AG09319 (cell line): Measurements from ENCODE around the gene CCDC88B.

Experiments used
- DNase-seq: peaks from one replicate; pipeline ENCODE4 v3.0.0-alpha.2; 2010; ENCODE audit warnings: low read depth; ENCODE audit errors: extremely low read depth
- TF ChIP-seq, protein P1 (sequence below): IDR thresholded peaks from 2 replicates; pipeline ENCODE4 v1.5.1; 2011; ENCODE audit warnings: low read depth, mild to moderate bottlenecking, inconsistent platforms, low read length, moderate library complexity

The CCDC88B gene

GRCh38 chr11:64347193-64347867 lies 7.3 kb downstream of the CCDC88B start:
- TF ChIP-seq, protein P1, sequence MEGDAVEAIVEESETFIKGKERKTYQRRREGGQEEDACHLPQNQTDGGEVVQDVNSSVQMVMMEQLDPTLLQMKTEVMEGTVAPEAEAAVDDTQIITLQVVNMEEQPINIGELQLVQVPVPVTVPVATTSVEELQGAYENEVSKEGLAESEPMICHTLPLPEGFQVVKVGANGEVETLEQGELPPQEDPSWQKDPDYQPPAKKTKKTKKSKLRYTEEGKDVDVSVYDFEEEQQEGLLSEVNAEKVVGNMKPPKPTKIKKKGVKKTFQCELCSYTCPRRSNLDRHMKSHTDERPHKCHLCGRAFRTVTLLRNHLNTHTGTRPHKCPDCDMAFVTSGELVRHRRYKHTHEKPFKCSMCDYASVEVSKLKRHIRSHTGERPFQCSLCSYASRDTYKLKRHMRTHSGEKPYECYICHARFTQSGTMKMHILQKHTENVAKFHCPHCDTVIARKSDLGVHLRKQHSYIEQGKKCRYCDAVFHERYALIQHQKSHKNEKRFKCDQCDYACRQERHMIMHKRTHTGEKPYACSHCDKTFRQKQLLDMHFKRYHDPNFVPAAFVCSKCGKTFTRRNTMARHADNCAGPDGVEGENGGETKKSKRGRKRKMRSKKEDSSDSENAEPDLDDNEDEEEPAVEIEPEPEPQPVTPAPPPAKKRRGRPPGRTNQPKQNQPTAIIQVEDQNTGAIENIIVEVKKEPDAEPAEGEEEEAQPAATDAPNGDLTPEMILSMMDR, result no peak
- no peak for DNase-seq

DNA sequence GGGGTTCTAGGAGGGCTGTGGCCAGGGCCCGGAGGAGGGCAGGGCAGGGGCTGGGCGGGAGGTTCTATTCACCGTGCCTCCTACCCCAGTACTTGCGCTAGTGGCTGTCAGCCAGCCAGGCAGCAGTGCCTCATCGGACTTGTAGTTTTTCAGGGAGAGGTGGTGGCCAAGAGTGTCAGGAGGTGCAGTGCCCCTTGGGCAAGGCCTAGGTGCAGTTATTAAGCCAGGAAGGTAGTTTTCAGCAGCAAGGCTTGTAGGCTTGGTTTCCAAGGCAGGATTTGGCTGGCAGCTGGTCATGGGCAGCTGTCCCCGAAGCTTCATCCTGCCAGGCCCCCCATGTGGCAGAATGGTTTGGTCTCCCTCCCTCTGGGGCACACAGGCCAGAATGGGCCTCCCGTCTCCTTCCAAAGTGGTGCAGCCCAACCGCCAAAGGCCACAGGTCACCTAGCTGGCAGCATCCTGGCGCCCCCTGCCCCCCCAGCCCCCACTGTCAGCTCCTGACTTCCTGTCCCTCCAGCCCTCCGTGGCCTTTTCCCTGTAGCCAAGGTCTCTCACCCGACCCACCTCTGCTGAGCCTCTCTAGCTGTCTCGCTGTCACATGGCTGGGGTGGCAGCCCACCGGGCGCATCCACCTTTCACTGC lies 8.5 kb downstream of the CCDC88B start:
- no peak for DNase-seq
- TF ChIP-seq, protein P1, result no peak

DNA sequence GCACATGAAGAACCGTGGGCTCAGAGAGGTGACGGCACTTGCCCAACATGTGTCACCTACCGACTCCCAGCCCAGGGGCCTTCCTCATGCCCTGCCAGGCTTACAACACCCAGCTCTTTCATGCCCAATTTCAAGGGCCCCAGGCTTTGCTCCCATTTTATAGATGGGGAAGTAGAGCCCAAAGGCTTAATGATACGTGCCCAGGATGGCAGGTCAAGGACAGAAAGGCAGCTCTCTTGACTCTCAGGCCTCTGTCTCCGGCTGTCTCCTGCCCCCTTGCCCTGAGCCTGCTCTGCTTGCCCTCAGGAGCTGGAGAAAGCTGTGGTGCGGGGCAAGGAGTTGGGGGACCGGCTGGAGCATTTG lies 9.0 kb downstream of the CCDC88B start:
- DNase-seq, result no peak
- TF ChIP-seq, protein P1, result no peak

DNA sequence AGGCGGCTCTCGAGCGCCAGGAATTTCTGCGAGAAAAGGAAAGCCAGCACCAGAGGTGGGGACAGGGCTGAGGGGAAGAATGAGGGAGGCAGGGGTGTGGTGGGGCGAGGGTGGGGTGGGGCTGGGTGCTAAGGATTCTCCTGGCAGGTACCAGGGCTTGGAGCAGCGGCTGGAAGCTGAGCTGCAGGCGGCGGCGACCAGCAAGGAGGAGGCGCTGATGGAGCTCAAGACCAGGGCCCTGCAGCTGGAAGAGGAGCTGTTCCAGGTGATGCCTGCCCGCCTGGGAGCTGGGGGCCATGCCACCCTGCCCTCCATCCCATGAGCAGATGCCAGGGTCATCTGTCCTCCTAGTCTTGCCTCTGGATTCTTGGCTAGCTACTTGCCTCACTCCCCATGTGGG lies 9.4 kb downstream of the CCDC88B start:
- TF ChIP-seq, protein P1, result no peak

DNA sequence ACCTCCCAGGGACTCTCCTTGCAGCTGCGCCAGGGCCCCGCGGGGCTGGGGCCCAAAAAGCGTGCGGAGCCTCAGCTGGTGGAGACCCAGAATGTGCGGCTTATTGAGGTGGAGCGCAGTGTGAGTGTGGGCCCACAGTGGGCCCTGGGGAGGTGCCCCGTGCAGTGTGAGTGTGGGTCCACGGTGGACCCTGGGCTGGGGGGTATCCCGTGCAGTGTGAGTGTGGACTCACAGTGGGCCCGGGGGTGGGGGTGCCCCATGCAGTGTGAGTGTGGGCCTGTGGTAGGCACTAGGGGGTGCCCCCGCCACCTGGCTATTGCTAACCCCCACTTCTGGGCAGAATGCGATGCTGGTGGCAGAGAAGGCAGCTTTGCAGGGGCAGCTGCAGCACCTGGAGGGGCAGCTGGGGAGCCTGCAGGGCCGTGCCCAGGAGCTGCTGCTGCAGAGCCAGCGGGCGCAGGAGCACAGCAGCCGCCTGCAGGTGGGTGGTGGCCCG lies 11.2 kb downstream of the CCDC88B start:
- DNase-seq, result no peak
- TF ChIP-seq, protein P1, result no peak

More for the DNA sequence above, 9.4 kb downstream of the CCDC88B start:
- DNase-seq, result no peak

- DNase-seq, result no peak
These were observed 12.3 kb downstream of the CCDC88B start for GRCh38 chr11:64352099-64352994.

More at GRCh38 chr11:64352099-64352994, 12.3 kb downstream of the CCDC88B start:
- TF ChIP-seq, protein P1, result no peak
